Neural cell (in vitro differentiated cells): ENCODE data around the gene MXD4.

ENCODE experiments used
- CTCF ChIP-seq: fragments of 450-650 bp; IDR thresholded peaks from 2 replicates; pipeline ENCODE4 v1.5.1; 2014; ENCODE audit warnings: antibody characterized with exemption, mild to moderate bottlenecking, moderate library complexity; ENCODE audit not compliant: poor library complexity, severe bottlenecking
- EP300 ChIP-seq: fragments of 450-650 bp; conservative IDR thresholded peaks from 2 replicates; pipeline ENCODE4 v1.6.1; 2014; ENCODE audit warnings: antibody characterized with exemption, mild to moderate bottlenecking, moderate library complexity; ENCODE audit not compliant: poor library complexity, severe bottlenecking
- EZH2 ChIP-seq: fragments of 200-600, 300-800 bp; shearing (Covaris generic), sonication (generic); IDR thresholded peaks from 2 replicates; pipeline ENCODE4 v1.6.1; 2014; ENCODE audit warnings: antibody characterized with exemption, low read length, borderline replicate concordance, mild to moderate bottlenecking; ENCODE audit not compliant: insufficient read depth, poor library complexity, severe bottlenecking
- MXI1 ChIP-seq: fragments of 450-650 bp; conservative IDR thresholded peaks from 2 replicates; pipeline ENCODE4 v1.6.1; 2014; ENCODE audit warnings: antibody characterized with exemption, mild to moderate bottlenecking; ENCODE audit not compliant: poor library complexity, severe bottlenecking
- POLR2AphosphoS5 ChIP-seq: IDR thresholded peaks from 2 replicates; pipeline ENCODE4 v1.6.1; 2012
- RAD21 ChIP-seq: fragments of 450-650 bp; conservative IDR thresholded peaks from 2 replicates; pipeline ENCODE4 v1.6.1; 2014; ENCODE audit warnings: antibody characterized with exemption, mild to moderate bottlenecking, moderate library complexity
- REST ChIP-seq: IDR thresholded peaks from 2 replicates; pipeline ENCODE4 v1.6.1; 2012; ENCODE audit warnings: borderline replicate concordance
- TAF1 ChIP-seq: IDR thresholded peaks from 2 replicates; pipeline ENCODE4 v1.6.1; 2012; ENCODE audit warnings: low read depth

GRCh38 chr4:2280531-2281300 is 18.8 kb upstream of the MXD4 start:
- TF ChIP-seq EZH2 (no peak), CTCF (no peak), REST (no peak), POLR2AphosphoS5 (no peak), TAF1 (no peak), EP300 (no peak), RAD21 (no peak), MXI1 (no peak)
